Heart right ventricle (tissue), 16 donors: ENCODE results near the gene COMMD1. TPM values are rescaled to one million over a fixed set of nuclear protein-coding genes. Genes with fewer than 3 reads are reported as not detected.

Experiments
- ATAC-seq, 8 donors: fragments of 200-7000 bp; cut with Tn5 transposase; one replicate each; pipeline ENCODE4 v1.9.1; 2020; ENCODE audit warnings: mild to moderate bottlenecking in 8 of 8, moderate library complexity in 8 of 8, moderate number of reproducible peaks in 1 of 8
- DNase-seq, 2 donors: peaks; one replicate each; pipeline ENCODE4 v3.0.0-alpha.2; 2020
- H3K27ac ChIP-seq, 10 donors: fragments of 200-600 bp; sonication (generic) in 2 of 10; one replicate each; pipeline versions ENCODE4 v1.5.0 to v1.8.0; 2020 to 2022; ENCODE audit warnings: mild to moderate bottlenecking in 3 of 10
- H3K27me3 ChIP-seq, 7 donors: fragments of 200-600 bp; one replicate each; pipeline ENCODE4 v1.8.0; 2021 to 2022; ENCODE audit warnings: mild to moderate bottlenecking in 2 of 7
- H3K36me3 ChIP-seq, 9 donors: fragments of 200-600 bp; sonication (generic) in 1 of 9; one replicate each; pipeline versions ENCODE4 v1.5.0 to v1.8.0; 2020 to 2022; ENCODE audit warnings: mild to moderate bottlenecking in 2 of 9
- H3K4me1 ChIP-seq, 9 donors: fragments of 200-600 bp; sonication (generic) in 1 of 9; one replicate each; pipeline versions ENCODE4 v1.5.0 to v1.8.0; 2020 to 2022; ENCODE audit warnings: mild to moderate bottlenecking in 4 of 9
- H3K4me3 ChIP-seq, 10 donors: fragments of 200-600 bp; sonication (generic) in 2 of 10; one replicate each; pipeline versions ENCODE4 v1.5.0 to v1.8.0; 2020 to 2022; ENCODE audit warnings: mild to moderate bottlenecking in 7 of 10, moderate library complexity in 2 of 10
- H3K9me3 ChIP-seq, 11 donors: fragments of 200-600 bp in 10 of 11; sonication (generic) in 2 of 11; one replicate each; pipeline versions ENCODE4 v1.5.0 to v1.8.0; 2013 to 2022; ENCODE audit warnings: mild to moderate bottlenecking in 2 of 11, control low read depth in 1 of 11, moderate library complexity in 1 of 11
- WGBS, 2 donors: extraction: QIAGEN DNeasy Blood & Tissue Kit; methylation state at CpG; one replicate each; pipeline ENCODE4 v1.1.7; 2013; ENCODE audit warnings: inconsistent platforms in 1 of 2; 5-methylcytosine and 5-hydroxymethylcytosine counted together
- intact Hi-C, 10 donors: fragments of 100-400 bp; cut with DNase I; formaldehyde crosslinking; loops; one replicate each; pipeline versions ENCODE4 v1.11.1 to v1.14.2; 2022
- polyA plus RNA-seq, 2 donors: library from polyadenylated mRNA; stranded (reverse); fragments of 200-250 nt; gene quantifications; one replicate each; pipeline ENCODE4 v1.2.3, GENCODE V29; 2013
- total RNA-seq, 10 donors: library from RNA; stranded (reverse); fragmentation: NEBNext Ultra II Directional in 3 of 10; extraction: Animal tissue kit (Norgen Biotek cat#: 25700) in 3 of 10; gene quantifications; one replicate each; pipeline versions ENCODE4 v1.2.1 to v1.2.4, GENCODE V29; 2021 to 2023
- TF ChIP-seq, protein P1 (sequence below), 9 donors: fragments of 200-600 bp; sonication (generic) in 2 of 9; IDR thresholded peaks; one replicate each; pipeline versions ENCODE4 v1.5.0 to v1.8.0; 2021 to 2022; ENCODE audit warnings: antibody characterized with exemption in 9 of 9, mild to moderate bottlenecking in 5 of 9, moderate library complexity in 1 of 9
- donor health status: Arrhythmogenic right ventricular cardiomyopathy.
- donor health status: ischemic (EF 13 %, LVEDD 7.1; RV severe dilation, severe dysfunction).
- donor health status: healthy with polysubstance abuse.
- donor health status: DM: no; HTN: yes; CAD: no.
- donor health status: DM: no; HTN: no; CAD: no.
- donor health status: ischemic (EF 25% LVEDD 6.9; RV normal size, moderate dysfunction).
- donor health status: ischemic (EF 25% LVEDD 5.7; RV mildly dilated, moderate dysfunction).
- donor health status: healthy.
- donor health status: DM: yes; HTN: yes; CAD: no.
- donor health status: Ischemic cardiomyopathy.
- donor health status: ischemic (EF 35%, LVEDD 5.7; RV mildly dilated, moderate dysfunction).
- donor health status: nonischemic (EF 11% LVEDD 7.7; RV severe dilation, severe dysfunction).
- donor health status: DM: yes; HTN: yes; CAD: no.
- donor health status: PGD.
- donor health status: ischemic (EF 29% LVEDD 5.4; RV normal size, mild dysfunction).
- donor health status: nonischemic (EF 23%, LVEDD 6.1; RV moderate dilation, normal function).

COMMD1 gene
- total and polyA plus RNA-seq, 12 donors: 51.1 to 90.2 (median 64.4) TPM

DNA sequence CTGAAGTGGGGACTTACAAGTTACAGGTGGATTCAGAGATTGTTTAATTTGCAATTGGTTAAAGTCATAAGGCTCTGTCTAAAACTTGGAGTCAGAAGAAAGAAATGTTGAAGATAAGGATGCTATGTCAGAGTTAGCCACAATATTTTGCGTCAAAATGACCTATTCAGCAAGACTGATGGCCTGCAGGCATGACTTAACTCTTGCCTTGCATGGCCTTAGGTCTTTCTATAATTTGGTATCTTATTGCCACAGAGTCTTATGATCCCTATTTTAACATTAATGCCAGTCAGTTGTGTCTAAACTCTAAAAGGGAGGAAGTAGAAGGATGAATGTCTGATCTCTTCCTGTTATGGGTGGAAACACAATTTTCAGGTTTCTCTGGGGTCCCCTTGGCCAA lies 5.2 kb upstream of the COMMD1 start:
- peaks cover 0 to 7% (median 3%) of the 10 kb centered on the region in 9 donors for H3K4me1 ChIP-seq
- no peak for ATAC-seq
- WGBS, 2 donors: 50 to 77% methylated on average over 1 of the region's 1 CpG
- TF ChIP-seq, protein P1, sequence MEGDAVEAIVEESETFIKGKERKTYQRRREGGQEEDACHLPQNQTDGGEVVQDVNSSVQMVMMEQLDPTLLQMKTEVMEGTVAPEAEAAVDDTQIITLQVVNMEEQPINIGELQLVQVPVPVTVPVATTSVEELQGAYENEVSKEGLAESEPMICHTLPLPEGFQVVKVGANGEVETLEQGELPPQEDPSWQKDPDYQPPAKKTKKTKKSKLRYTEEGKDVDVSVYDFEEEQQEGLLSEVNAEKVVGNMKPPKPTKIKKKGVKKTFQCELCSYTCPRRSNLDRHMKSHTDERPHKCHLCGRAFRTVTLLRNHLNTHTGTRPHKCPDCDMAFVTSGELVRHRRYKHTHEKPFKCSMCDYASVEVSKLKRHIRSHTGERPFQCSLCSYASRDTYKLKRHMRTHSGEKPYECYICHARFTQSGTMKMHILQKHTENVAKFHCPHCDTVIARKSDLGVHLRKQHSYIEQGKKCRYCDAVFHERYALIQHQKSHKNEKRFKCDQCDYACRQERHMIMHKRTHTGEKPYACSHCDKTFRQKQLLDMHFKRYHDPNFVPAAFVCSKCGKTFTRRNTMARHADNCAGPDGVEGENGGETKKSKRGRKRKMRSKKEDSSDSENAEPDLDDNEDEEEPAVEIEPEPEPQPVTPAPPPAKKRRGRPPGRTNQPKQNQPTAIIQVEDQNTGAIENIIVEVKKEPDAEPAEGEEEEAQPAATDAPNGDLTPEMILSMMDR (IDR thresholded peaks at IDR 0.05): no peak
- H3K27ac ChIP-seq: no peak overlapping the region
- DNase-seq: no peak
- intact Hi-C loops: no loop called here
- H3K27me3 ChIP-seq: no peaks in the 10 kb centered on the region
- no peaks in the 10 kb centered on the region for H3K9me3 ChIP-seq
- no peaks in the 10 kb centered on the region for H3K36me3 ChIP-seq
- H3K4me3 ChIP-seq: no peak overlapping the region

DNA sequence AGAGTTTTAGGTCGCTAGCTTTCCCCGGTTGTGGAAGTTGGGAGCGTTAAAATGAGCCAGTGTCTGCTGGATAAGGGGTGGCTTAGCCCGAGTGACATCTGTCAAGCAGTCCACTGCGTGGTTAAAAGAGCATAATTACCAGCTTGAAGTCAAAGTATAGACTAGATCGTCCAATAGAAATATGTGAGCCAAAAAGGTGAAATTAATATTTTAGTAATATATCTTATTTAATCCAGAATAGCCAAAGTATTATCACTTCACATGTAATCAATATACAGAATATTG lies 654 bp downstream of the COMMD1 start:
- WGBS, 2 donors: 1% methylated on average over 6 of the region's 6 CpGs
- ATAC-seq: peak in 6 of 8 donors; percentile 9 to 37 (median 20)

DNA sequence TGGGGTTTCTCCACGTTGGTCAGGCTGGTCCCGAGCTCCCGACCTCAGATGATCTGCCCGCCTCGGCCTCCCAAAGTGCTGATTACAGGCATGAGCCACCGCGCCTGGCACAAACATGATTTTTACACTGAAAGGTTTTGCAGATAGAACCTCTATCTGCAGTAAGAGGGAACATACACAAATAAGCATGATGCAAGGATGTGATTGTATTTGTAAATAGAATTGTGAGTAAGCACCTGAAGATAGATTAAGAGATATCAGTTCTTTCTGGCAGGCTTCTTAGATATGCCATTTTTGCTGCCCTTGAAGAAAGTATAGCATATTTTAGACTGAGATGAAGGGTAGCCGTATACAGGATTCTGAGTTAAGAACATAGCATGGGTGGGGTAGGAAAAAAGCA lies 3.6 kb downstream of the COMMD1 start:
- ATAC-seq: no peak
- peaks cover 0 to 38% (median 25%) of the 10 kb centered on the region in 9 donors for H3K4me1 ChIP-seq
- intact Hi-C loops: no loop called here
- no peak for DNase-seq
- peaks cover 0 to 14% (median 0%) of the 10 kb centered on the region in 9 donors for H3K36me3 ChIP-seq
- H3K27ac ChIP-seq: no peak overlapping the region
- no peaks in the 10 kb centered on the region for H3K9me3 ChIP-seq
- 78 to 80% methylated on average over 8 of the region's 8 CpGs for WGBS, 2 donors
- TF ChIP-seq, protein P1 (IDR thresholded peaks at IDR 0.05): no peak
- no peaks in the 10 kb centered on the region for H3K27me3 ChIP-seq
- H3K4me3 ChIP-seq: no peak overlapping the region

More for the DNA sequence above, 654 bp downstream of the COMMD1 start:
- peaks cover 0 to 14% (median 0%) of the 10 kb centered on the region in 9 donors for H3K36me3 ChIP-seq
- H3K4me3 ChIP-seq: peak overlapping the region; percentile 32 to 87 (median 76)
- H3K27me3 ChIP-seq: no peaks in the 10 kb centered on the region
- no peak for DNase-seq
- intact Hi-C loops: no loop called here
- H3K9me3 ChIP-seq: no peaks in the 10 kb centered on the region
- peaks cover 0 to 30% (median 18%) of the 10 kb centered on the region in 9 donors for H3K4me1 ChIP-seq
- H3K27ac ChIP-seq: peak overlapping the region in 7 of 10 donors; percentile 69 to 87 (median 80)
- TF ChIP-seq, protein P1 (IDR thresholded peaks at IDR 0.05): no peak

DNA sequence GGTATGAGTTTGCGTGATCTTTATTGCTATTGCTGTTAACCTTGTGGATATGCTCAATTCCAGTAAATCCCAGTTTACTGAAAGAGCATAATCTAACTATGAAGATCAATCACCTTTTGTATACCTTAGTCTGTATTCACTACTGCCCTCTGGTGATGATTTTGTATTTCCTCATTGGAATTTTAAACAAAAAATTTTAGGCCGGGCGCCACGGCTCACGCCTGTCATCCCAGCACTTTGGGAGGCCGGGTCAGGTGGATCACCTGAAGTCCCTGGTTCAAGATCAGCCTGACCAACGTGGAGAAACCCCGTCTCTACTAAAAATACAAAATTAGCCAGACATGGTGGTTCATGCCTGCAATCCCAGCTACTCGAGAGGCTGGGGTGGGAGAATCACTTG lies 5.1 kb downstream of the COMMD1 start:
- intact Hi-C loops: loop anchor here in 3 of 10 donors (2.0 to 10.0 kb wide), 2 partner anchors 284 to 500 kb away; partner anchors contain the start of gene B3GNT2 (in 2 of the 3)
- ATAC-seq: no peak
- Histone ChIP-seq H3K9me3 (no peaks in the 10 kb centered on the region), H3K27me3 (no peaks in the 10 kb centered on the region), H3K36me3 (peaks cover 0 to 14% (median 0%) of the 10 kb centered on the region in 9 donors), H3K4me3 (no peak overlapping the region), H3K4me1 (peaks cover 0 to 32% (median 24%) of the 10 kb centered on the region in 9 donors), H3K27ac (no peak overlapping the region)
- no peak for DNase-seq
- TF ChIP-seq, protein P1 (IDR thresholded peaks at IDR 0.05): peak in 6 of 9 donors; percentile 12 to 23 (median 20)
- 82 to 84% methylated on average over 9 of the region's 9 CpGs for WGBS, 2 donors
